Prostate gland (tissue), 2 donors: Measurements from ENCODE around the gene SCO2.
"Not testable (repeated sequence)": the region's sequence is repeated elsewhere in the genome, so short reads cannot be mapped to it uniquely, and the experiment has no call there.

Source experiments
- CTCF ChIP-seq, 4 experiments: fragments of 200-600 bp in 2 of 4; fragments of 450-650 bp in 2 of 4; sonication (generic) in 2 of 4; IDR thresholded peaks; 1 replicate in 3 of 4; 2 replicates in 1 of 4; pipeline ENCODE4 v1.5.1; 2016 to 2019; ENCODE audit warnings: antibody characterized with exemption in 4 of 4, mild to moderate bottlenecking in 2 of 4, moderate library complexity in 2 of 4
- POLR2A ChIP-seq: fragments of 450-650 bp; IDR thresholded peaks from one replicate; pipeline ENCODE4 v1.6.1; 2016; ENCODE audit warnings: antibody characterized with exemption, mild to moderate bottlenecking
- POLR2AphosphoS5 ChIP-seq: sonication (generic); formaldehyde crosslinking; IDR thresholded peaks from one replicate; pipeline ENCODE4 v1.6.1; 2017; ENCODE audit warnings: antibody characterized with exemption

- not testable (repeated sequence) for TF ChIP-seq CTCF (IDR thresholded peaks at IDR 0.05); POLR2A; POLR2AphosphoS5
Observed at GRCh38 chr22:50541667-50542026, 16.2 kb upstream of the SCO2 start.
